HG03095 (cell line): ENCODE data around the gene LYSMD2.

Experiments
- ATAC-seq: cut with Tn5 transposase; IDR thresholded peaks from one replicate; pipeline ENCODE4 v1.9.1; 2021; ENCODE audit warnings: moderate library complexity; ENCODE audit not compliant: unreplicated experiment

LYSMD2 gene

GRCh38 chr15:51720201-51720995 lies 17.1 kb downstream of the LYSMD2 start:
- no peak for ATAC-seq

DNA sequence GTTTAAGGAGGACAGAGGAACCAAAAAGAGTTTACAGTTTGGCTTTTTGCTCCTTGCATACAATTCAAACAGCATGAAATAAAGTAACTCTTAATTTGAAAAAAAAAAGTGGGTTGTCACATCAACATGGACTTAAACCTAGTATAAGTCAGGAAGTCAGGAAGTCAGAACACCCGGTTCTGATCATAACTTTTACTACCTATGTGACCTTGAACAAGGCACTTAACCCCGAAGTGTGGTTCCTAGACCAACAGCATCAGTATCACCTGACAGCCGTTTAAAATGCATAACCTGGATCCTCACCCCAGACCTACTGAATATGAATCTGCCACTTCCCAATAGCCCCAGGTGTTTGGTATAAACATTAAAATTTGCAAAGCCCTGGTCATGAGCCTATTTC lies 18.7 kb downstream of the LYSMD2 start:
- ATAC-seq, result no peak

- ATAC-seq, result no peak
Measured at GRCh38 chr15:51718219-51718618, 19.2 kb downstream of the LYSMD2 start.

DNA sequence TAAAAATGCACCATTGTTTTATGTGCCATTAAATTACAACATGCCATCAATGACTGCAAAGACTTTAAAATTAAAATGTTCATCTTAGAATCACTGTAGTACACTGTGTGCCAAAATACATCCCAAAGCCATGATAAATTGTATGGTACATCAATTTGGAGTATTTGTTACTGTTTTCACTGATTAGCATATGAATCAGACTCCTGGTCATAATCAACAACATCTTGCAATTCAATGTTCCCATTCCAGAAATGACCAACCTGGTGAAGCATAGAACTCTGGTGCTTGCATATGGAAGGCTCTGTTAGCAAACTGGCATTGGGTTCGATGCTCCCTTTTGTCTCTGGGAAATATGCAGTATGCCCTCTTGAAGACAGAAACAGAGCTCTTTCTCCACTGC lies 22.5 kb downstream of the LYSMD2 start:
- no peak for ATAC-seq

- ATAC-seq, result no peak
Measured at GRCh38 chr15:51714162-51714561, 23.3 kb downstream of the LYSMD2 start.

DNA sequence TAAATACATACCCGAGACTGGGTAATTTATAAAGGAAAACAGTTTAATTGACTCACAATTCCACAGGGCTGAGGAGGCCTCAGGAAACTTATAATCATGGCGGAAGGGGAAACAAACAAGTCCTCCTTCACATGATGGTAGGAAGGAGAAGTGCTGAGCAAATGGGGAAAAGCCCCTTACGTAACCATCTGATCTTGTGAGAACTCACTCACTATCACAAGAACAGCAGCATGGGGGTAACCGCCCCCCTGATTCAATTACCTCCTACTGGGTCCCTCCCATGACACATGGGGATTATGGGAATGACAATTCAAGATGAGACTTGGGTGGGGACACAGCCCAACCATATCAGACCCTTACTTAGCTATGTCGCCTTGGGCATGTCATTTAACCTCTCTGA lies 28.4 kb downstream of the LYSMD2 start:
- ATAC-seq, result no peak

- ATAC-seq, result no peak
Measured at GRCh38 chr15:51708013-51708412, 29.4 kb downstream of the LYSMD2 start.

- no peak for ATAC-seq
Measured at GRCh38 chr15:51706926-51707608, 30.4 kb downstream of the LYSMD2 start.

DNA sequence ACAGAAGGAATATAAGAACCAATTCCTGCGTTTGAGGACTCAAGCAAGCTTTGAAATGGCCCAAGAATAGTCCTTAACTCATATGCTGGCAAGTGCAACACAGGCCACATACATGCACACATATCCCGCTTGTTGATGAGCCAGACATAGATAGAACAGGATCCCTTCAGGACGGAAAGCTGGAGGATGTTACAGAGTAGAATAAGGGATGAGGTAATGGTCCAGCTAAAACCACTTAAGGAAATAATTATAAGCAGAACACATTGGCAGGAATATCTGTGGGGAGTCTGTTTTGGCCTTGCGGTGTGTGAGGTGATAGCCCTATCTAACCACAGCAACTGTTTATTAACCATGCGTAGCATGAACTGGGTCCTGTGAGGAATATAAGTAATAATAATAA lies 31.2 kb downstream of the LYSMD2 start:
- ATAC-seq, result no peak

DNA sequence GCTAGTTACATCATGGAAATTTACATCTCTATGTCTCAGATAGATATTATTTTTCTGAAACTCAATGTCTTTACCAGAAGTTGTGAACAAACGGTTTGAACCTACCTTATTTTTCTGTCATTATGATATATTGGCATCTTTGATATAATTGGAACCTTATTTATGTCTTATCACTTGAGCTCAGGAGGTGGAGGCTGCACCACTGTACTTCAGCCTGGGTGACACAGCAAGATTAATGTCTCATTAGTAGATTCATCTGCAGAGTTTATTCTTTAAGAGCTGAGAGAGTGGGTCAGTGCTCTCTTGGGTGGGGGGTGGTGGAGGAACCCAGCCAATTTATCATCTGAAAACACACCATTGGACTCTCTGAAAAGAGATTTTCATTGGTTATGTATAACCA lies 34.7 kb downstream of the LYSMD2 start:
- ATAC-seq, result no peak

GRCh38 chr15:51699373-51699772 lies 38.1 kb downstream of the LYSMD2 start:
- no peak for ATAC-seq

DNA sequence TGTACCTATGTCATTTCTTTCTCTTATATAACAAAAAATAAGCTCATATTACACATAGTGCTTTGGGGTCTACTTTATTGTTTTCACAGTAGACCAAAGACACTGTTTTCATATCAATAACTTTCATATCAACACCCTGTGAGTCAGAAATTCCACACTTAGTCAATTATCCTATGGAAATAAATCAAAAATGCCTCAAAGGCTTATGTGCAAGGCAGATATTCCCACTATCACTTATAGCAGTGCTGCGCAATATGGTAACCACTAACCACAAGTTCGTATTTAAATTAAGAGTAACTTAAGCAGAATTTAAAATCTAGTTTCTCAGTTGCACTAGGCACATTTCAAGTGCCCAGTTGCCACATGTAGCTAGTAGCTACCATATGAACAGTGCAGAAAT lies 40.3 kb downstream of the LYSMD2 start:
- ATAC-seq, result no peak

GRCh38 chr15:51696566-51696965 lies 40.9 kb downstream of the LYSMD2 start:
- ATAC-seq, result no peak

DNA sequence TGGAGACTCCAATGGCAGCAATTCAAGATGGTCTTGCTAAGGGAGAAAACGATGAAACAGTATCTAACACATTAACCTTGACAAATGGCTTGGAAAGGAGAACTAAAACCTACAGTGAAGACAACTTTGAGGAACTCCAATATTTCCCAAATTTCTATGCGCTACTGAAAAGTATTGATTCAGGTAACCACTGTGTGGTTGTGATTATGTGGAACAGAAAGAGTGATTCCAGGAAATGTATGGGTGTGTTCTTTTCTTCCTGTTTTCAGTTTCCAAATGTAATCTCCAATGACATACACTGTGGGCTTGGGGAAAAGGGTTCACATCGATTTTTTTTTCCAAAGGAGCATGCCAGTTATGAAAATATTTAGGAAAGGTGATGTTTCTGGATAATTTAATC lies 45.3 kb downstream of the LYSMD2 start:
- no peak for ATAC-seq

GRCh38 chr15:51688863-51689262 lies 48.6 kb downstream of the LYSMD2 start:
- no peak for ATAC-seq

DNA sequence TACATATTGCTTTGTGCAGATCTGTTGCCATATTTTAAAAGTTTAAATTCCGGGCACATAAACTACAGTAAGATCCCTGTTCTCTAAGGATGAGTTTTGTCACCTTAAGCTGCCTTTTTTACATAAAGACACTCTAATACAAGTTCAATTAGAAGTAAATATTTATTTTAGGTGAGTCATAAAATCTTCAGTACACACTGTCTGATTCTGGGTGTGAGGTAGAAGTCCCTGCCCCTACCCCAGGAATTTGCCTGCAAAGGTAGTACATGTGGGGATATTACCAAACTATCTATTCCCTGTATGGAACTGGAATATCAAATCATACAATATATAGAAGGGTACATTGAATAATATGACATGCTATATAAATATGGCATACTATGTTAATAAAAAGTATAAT lies 49.9 kb downstream of the LYSMD2 start:
- no peak for ATAC-seq

DNA sequence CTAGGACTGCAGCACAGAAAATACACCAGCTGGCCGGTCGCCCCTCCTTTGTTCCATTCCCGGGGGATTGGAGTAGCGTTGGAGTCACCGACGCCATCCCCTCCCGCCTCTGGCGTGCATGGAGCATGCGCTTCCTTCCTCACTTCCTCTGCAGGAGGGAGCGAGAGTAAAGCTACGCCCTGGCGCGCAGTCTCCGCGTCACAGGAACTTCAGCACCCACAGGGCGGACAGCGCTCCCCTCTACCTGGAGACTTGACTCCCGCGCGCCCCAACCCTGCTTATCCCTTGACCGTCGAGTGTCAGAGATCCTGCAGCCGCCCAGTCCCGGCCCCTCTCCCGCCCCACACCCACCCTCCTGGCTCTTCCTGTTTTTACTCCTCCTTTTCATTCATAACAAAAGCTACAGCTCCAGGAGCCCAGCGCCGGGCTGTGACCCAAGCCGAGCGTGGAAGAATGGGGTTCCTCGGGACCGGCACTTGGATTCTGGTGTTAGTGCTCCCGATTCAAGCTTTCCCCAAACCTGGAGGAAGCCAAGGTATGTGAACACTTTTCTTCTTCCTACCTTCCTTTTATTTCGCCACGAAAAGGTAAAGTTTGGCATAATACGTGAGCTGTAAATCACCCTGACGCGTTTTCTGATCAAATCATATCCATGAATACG lies 56.0 kb downstream of the LYSMD2 start, which contains the start of gene SCG3:
Gene SCG3, plus strand, starts transcription at position 201 of the 661 bp plus-strand sequence. Its CDS starts 253 bp downstream, at position 454.
- ATAC-seq, result peak; percentile 50

DNA sequence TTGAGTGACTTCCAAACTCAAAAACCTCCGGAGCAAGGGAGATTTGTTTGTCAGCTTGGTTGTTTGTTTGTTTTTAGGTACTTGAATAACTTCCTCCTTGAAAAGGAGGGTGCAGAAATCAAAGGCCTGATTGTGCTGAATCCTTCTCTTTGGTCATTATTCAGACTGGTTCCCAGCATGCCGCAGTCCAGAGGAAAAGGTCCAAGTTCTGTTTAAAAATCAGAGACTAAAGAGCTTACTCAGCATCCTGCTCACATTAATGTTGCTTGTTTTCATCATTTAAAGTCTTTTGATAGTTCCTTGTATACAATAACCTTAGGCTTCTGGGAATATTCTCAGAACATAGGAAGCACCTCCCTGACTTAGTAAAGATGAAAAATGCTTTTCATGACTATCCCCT lies 57.1 kb downstream of the LYSMD2 start:
- no peak for ATAC-seq

- no peak for ATAC-seq
Measured at GRCh38 chr15:51678096-51678495, 59.4 kb downstream of the LYSMD2 start.

- ATAC-seq, result no peak
Measured at GRCh38 chr15:51677452-51677851, 60.0 kb downstream of the LYSMD2 start.

DNA sequence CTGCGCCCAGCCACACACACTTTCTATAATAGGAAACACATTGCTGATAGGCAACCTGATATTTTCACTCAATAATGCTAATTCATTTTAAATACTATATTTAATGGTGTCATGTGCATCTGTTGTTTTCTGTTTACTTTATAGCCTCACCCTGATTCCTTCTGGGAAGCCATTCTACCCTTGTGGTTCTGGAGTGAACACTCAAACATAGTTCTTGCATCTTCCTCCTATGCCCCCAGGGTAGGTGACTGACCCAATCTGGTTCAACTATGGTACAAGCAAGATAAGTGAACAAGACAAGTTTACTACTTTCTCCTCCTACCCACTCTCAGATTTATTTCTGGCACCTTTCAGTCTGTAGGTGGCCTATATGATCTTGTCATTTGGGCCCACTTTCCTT lies 60.4 kb downstream of the LYSMD2 start:
- no peak for ATAC-seq

DNA sequence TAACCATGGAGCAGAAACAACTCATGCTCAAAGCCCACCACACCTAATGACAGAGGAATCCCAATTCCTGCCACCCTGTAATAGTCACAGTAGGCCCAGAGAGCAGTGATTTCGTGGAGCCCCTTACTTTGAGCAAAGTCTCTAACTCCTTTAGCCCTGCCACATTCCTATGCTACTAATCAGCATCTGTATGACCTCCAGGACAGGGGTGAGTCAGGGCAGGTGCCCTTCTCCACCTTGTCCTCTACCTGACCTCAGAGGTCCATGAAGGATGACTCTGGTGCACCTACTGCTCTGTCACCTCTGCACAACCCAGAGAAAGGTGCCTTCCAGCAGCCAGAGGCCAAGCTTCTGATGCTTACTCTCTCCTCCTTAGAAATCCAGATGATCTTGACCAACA lies 62.2 kb downstream of the LYSMD2 start:
- ATAC-seq, result no peak
